Large intestine (tissue), 3 donors: ENCODE measurements around the gene DAO. TPM values are rescaled to one million over a fixed set of nuclear protein-coding genes. Genes with fewer than 3 reads are reported as not detected.
"Not testable (repeated sequence)": the region's sequence is repeated elsewhere in the genome, so short reads cannot be mapped to it uniquely, and the experiment has no call there.

ENCODE experiments used
- DNase-seq, 2 donors: peaks; one replicate each; pipeline versions ENCODE4 v3.0.0 to v3.0.0-alpha.2; 2013
- H3K27ac ChIP-seq: one replicate; pipeline ENCODE4 v1.5.1; 2013; ENCODE audit warnings: low read length
- H3K27me3 ChIP-seq: 2 replicates; pipeline ENCODE4 v1.6.1; 2013; ENCODE audit warnings: low read length; ENCODE audit not compliant: control insufficient read depth, insufficient read depth
- H3K36me3 ChIP-seq: 2 replicates; pipeline ENCODE4 v1.6.1; 2013; ENCODE audit warnings: low read length; ENCODE audit not compliant: control insufficient read depth, insufficient read depth
- H3K4me1 ChIP-seq: one replicate; pipeline ENCODE4 v1.6.1; 2013; ENCODE audit warnings: low read length; ENCODE audit not compliant: control insufficient read depth, insufficient read depth
- H3K4me3 ChIP-seq: one replicate; pipeline ENCODE4 v1.5.1; 2013; ENCODE audit warnings: low read length
- H3K9me3 ChIP-seq: one replicate; pipeline ENCODE4 v1.6.1; 2013; ENCODE audit warnings: mild to moderate bottlenecking, low read depth, low read length, moderate library complexity; ENCODE audit not compliant: control insufficient read depth
- WGBS: methylation state at CpG from one replicate; pipeline ENCODE4 v1.1.5; 2013; ENCODE audit warnings: low lambda C conversion rate; ENCODE audit not compliant: insufficient coverage; 5-methylcytosine and 5-hydroxymethylcytosine counted together
- polyA plus RNA-seq: library from polyadenylated mRNA; unstranded; fragments of 120-200 nt; gene quantifications from one replicate; pipeline ENCODE4 v1.2.1, GENCODE V29; 2013

The DAO gene
- polyA plus RNA-seq, 1 donor, result not detected

DNA sequence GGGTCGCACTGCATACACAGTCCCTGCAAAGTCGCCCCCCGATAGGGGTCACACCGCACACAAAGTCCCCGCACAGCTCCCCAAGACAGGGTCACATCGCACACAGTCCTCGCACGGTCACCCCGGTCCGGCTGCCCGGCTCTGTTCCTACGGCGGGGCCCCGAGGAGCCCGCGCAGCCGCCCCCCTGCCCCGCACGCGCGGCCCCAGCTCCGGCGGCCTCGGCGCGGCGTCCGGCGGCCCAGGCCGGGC lies 22.8 kb upstream of the DAO start:
- Histone ChIP-seq H3K4me1 (peaks cover 16% of the 10 kb centered on the region), H3K4me3 (peak overlapping the region; percentile 74), H3K9me3 (no peaks in the 10 kb centered on the region), H3K27me3 (peaks cover 11% of the 10 kb centered on the region), H3K27ac (peak overlapping the region; percentile 61), H3K36me3 (peaks cover 2% of the 10 kb centered on the region)
- no peak for DNase-seq
- no CpG with 5 or more reads among the region's 30 CpGs for WGBS

DNA sequence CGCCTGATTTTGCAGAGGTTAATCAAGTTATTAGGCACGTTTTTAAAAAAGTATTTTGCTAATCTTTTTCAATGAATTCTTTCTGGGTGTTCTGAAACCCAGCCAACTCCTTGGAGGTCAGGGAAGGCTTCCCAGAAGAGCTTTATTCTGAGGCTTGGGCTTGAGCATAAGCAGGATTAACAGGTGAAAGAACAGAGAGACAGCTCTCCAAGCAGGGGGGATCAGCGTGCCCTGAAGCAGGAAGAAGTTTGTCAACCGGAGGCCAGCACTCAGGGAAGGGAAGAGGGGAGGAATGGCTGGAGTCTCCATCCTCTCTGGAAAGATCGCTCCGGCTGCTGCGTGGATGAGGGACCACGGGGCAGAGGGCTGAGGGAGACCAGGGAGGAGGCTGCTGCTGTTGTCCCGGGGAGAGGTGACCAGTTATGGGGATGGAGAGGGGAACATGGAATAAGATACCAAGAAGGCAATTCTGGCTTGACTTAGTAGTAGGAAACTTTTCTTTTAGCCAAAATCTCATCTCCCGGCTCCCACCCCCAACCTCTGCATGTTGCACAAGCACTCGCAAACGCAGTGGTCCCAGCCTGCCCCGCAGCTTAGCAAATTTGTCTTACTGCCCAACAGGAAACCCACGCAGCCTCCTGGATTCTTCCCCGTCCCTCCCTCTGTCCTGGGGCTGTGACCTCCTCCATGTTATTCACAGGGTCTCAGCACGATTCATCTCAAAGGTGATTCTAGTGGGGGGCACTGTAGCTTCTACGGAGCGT lies 21.4 kb upstream of the DAO start:
- Histone ChIP-seq H3K27me3 (peaks cover 11% of the 10 kb centered on the region), H3K9me3 (no peaks in the 10 kb centered on the region), H3K4me3 (peak overlapping the region; percentile 52), H3K36me3 (no peaks in the 10 kb centered on the region), H3K27ac (no peak overlapping the region), H3K4me1 (peaks cover 16% of the 10 kb centered on the region)
- DNase-seq, result peak in 1 of 2 donors; percentile 25
- WGBS, result no CpG with 5 or more reads among the region's 18 CpGs

DNA sequence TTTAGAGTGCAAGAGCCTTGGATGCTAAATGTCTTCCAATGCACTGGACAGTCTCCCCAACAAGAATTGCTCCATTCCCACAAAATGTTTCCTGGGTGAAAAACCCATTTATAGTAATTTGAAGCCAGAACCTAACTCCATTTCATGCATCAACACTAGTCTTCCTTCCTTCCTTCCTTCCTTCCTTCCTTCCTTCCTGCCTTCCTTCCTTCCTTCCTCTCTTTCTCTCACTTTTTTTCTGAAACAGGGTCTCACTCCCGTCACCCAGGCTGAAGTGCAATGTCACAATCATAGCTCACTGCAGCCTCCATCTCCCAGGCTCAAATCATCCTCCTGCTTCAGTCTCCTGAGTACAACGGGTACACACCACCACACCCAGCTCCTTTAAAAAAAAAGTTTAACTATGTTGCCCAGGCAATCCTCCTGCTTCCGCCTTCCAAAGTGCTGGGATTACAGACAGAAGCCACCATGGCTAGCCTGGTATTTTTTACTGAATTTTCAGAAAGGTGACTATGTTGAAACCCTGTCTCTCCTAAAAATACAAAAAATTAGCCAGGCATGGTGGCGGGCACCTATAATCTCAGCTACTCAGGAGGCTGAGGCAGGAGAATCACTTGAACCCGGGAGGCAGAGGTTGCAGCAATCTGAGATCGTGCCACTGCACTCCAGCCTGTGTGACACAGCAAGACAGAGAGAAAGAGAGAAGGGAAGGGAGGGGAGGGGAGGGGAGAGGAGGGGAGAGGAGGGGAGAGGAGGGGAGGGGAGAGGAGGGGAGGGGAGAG lies 20.6 kb upstream of the DAO start:
- not testable (repeated sequence) for H3K27ac ChIP-seq, H3K4me3 ChIP-seq, H3K36me3 ChIP-seq, DNase-seq, H3K9me3 ChIP-seq
- Histone ChIP-seq H3K4me1 (peaks cover 16% of the 10 kb centered on the region), H3K27me3 (peaks cover 11% of the 10 kb centered on the region)
- no CpG with 5 or more reads among the region's 6 CpGs for WGBS

DNA sequence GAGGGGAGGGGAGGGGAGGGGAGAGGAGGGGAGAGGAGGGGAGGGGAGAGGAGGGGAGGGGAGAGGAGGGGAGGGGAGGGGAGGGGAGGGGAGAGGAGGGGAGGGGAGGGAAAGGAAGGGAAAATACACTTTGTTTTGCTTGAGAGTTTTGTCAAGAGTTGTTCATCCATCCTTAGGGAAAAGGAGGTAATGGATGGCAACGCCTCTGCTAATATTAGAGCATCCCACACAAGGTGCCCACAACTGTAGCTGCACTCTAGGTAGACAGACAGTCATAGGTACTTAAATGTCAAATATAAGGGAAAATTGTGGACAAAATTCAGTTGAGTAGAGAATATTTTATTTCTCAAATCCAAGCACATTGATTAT lies 20.0 kb upstream of the DAO start:
- Histone ChIP-seq H3K27ac (no peak overlapping the region), H3K4me3 (no peak overlapping the region), H3K27me3 (peaks cover 11% of the 10 kb centered on the region), H3K4me1 (peaks cover 16% of the 10 kb centered on the region), H3K9me3 (no peaks in the 10 kb centered on the region), H3K36me3 (no peaks in the 10 kb centered on the region)
- no CpG with 5 or more reads among the region's 1 CpG for WGBS
- no peak for DNase-seq

DNA sequence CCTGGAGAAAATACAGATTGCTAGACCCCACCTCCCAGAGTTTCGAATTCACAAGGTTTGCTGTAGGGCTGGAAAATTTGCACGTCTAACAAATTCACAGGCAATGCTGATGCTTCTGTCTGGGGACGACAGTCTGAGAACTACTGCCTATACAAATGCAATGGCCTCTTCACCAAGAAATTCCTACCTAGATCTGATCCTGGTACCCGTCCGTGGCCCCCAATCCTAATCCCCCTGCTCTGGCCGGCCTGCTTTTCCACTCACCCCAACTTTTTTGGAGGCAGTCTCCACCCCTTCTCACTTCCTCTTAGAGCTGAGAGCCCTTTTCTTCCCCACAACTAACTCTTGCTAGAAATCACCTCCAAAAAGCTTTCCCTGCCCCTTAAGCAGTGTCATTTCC lies 19.4 kb upstream of the DAO start:
- no peak for DNase-seq
- Histone ChIP-seq H3K27me3 (peaks cover 11% of the 10 kb centered on the region), H3K4me3 (no peak overlapping the region), H3K36me3 (no peaks in the 10 kb centered on the region), H3K9me3 (no peaks in the 10 kb centered on the region), H3K27ac (no peak overlapping the region), H3K4me1 (peaks cover 16% of the 10 kb centered on the region)
- 82% methylated on average over 2 of the region's 6 CpGs for WGBS

DNA sequence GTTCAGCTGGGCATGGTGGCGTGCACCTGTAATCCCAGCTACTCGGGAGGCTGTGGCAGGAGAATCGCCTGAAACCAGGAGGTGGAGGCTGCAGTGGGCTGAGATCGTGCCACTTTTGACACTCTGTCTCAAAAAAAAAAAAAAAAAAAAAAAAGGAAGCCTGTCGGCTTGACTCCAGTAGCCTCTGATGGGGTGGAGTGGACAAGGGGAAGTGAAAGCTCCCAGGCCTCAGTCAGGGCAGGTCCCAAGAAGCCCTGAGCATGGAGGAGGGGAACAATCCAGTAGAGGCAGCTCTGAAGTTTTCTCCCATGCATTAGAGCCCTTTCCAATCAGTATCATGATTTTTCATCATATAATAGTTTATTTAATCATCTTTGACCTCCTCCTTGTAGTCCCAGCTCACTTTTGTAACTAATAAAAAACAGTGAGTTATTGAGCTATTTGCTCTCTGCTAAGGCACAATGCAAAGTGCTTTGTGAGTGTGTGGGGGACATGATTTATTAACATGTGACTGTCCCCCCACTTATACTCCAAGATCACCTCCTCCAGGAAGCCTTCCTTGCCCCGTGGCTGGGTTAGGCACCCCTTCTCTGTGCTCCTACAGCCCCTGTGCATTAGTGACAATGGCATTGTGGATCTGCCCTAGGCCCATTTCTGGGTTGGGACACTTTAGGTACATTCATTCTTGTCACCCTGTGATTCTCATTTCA lies 17.9 kb upstream of the DAO start:
- Histone ChIP-seq H3K9me3 (no peaks in the 10 kb centered on the region), H3K27me3 (peaks cover 11% of the 10 kb centered on the region), H3K4me1 (peaks cover 8% of the 10 kb centered on the region), H3K36me3 (no peaks in the 10 kb centered on the region), H3K27ac (no peak overlapping the region), H3K4me3 (no peak overlapping the region)
- 100% methylated on average over 1 of the region's 6 CpGs for WGBS
- DNase-seq, result no peak

DNA sequence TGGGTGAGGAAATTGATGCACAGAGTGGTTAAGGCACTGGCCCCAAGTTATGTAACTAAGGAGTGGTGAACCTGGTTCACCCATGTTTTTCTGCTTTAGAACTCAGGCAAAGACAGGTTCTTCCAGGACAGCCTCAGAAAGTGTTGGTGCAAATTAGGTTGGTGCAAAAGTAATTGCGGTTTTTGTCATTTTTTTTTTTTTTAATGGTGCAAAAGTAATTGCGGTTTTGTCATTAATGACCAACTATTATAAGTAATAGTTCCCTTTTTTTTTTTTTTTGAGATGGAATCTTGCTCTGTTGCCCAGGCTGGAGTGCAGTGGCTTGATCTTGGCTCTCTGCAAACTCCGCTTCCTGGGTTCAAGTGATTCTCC lies 17.3 kb upstream of the DAO start:
- DNase-seq, result no peak
- H3K4me1 ChIP-seq, result peaks cover 8% of the 10 kb centered on the region
- H3K27ac ChIP-seq, result no peak overlapping the region
- H3K4me3 ChIP-seq, result no peak overlapping the region
- H3K36me3 ChIP-seq, result no peaks in the 10 kb centered on the region
- H3K27me3 ChIP-seq, result peaks cover 11% of the 10 kb centered on the region
- WGBS, result 80% methylated on average over 1 of the region's 3 CpGs
- H3K9me3 ChIP-seq, result no peaks in the 10 kb centered on the region

DNA sequence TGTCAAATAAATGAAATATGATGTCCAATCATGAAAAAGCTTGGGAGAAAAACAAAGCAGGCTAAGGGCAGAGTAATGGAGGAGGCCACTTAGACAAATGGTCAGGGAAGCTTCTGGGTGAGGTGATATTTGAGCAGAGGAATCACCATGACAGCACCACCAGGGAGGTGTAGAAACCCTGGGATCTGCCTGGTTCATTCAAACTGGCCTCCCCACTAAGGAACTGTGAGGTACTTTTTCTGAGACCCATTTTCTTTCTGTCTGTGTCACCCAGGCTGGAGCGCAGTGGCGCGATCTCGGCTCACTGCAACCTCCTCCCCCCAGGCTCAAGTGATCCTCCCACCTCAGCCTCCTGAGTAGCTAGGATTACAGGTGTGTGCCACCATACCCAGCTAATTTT lies 14.7 kb upstream of the DAO start:
- H3K4me1 ChIP-seq, result no peaks in the 10 kb centered on the region
- no peak for DNase-seq
- H3K27me3 ChIP-seq, result no peaks in the 10 kb centered on the region
- no CpG with 5 or more reads among the region's 4 CpGs for WGBS
- no peaks in the 10 kb centered on the region for H3K36me3 ChIP-seq
- no peak overlapping the region for H3K27ac ChIP-seq
- no peaks in the 10 kb centered on the region for H3K9me3 ChIP-seq
- H3K4me3 ChIP-seq, result no peak overlapping the region

DNA sequence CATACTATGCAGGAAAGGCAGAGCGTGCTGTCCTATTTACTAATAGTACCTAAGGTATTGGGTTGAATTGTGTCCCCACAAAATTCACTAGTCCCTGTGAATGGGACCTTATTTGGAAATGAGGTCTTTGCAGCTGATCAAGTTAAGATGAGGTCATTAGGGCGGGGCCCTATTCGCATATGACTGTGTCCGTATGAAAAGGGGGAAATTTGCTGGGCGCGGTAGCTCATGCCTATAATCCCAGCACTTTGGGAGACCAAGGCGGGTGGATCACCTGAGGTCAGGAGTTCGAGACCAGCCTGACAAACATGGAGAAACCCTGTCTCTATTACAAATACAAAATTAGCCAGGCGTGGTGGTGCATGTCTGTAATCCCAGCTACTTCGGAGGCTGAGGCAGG lies 13.8 kb upstream of the DAO start:
- H3K4me1 ChIP-seq, H3K36me3 ChIP-seq, H3K9me3 ChIP-seq, H3K27me3 ChIP-seq, DNase-seq, H3K27ac ChIP-seq, H3K4me3 ChIP-seq: not testable (repeated sequence)
- WGBS, result no CpG with 5 or more reads among the region's 10 CpGs

DNA sequence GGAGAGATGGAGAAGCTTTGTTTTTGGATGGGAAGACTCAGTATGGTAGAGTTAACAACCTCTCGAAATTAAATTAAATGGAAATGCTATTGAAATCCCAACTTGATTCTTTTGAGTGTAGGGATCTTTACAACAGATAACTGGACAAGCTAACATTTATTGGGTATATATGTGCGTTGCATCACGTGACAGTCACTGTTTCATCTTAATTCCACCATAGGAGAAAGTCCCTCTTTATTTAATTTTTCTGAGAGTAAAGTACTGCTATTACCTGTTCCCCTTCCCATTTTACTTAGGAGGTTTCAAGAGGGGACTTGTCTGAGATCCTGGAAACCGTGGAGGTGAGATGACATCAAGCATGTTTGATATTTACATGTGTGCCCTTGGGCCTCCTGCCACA lies 11.1 kb upstream of the DAO start:
- no peak overlapping the region for H3K4me3 ChIP-seq
- no peaks in the 10 kb centered on the region for H3K36me3 ChIP-seq
- WGBS, result 100% methylated on average over 1 of the region's 4 CpGs
- no peak overlapping the region for H3K27ac ChIP-seq
- H3K27me3 ChIP-seq, result no peaks in the 10 kb centered on the region
- no peaks in the 10 kb centered on the region for H3K9me3 ChIP-seq
- DNase-seq, result no peak
- no peaks in the 10 kb centered on the region for H3K4me1 ChIP-seq
